ENCODE results near the gene SHQ1.

- TF ChIP-seq, protein P1, sequence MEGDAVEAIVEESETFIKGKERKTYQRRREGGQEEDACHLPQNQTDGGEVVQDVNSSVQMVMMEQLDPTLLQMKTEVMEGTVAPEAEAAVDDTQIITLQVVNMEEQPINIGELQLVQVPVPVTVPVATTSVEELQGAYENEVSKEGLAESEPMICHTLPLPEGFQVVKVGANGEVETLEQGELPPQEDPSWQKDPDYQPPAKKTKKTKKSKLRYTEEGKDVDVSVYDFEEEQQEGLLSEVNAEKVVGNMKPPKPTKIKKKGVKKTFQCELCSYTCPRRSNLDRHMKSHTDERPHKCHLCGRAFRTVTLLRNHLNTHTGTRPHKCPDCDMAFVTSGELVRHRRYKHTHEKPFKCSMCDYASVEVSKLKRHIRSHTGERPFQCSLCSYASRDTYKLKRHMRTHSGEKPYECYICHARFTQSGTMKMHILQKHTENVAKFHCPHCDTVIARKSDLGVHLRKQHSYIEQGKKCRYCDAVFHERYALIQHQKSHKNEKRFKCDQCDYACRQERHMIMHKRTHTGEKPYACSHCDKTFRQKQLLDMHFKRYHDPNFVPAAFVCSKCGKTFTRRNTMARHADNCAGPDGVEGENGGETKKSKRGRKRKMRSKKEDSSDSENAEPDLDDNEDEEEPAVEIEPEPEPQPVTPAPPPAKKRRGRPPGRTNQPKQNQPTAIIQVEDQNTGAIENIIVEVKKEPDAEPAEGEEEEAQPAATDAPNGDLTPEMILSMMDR (IDR thresholded peaks at IDR 0.05; ENCODE audit: insufficient read depth, low read length) = no peak
- no peak for TF ChIP-seq REST (IDR thresholded peaks at IDR 0.05; ENCODE audit: insufficient replicate concordance, low read depth)
These were observed 43.9 kb downstream of the SHQ1 start for GRCh38 chr3:72804361-72804760.
